K562 (cell line): ENCODE data around the gene NRCAM. TPM values are rescaled to one million over a fixed set of nuclear protein-coding genes. Genes with fewer than 3 reads are reported as not detected.

Source experiments
- ATAC-seq: fragments of 200-7000 bp; cut with Tn5 transposase; 3 replicates; pipeline ENCODE4 v1.9.1; 2020; ENCODE audit warnings: moderate library complexity
- BruUV-seq: library from RNA; stranded (reverse); fragments of 400-500 nt; replicated peaks from 2 replicates; lab custom pipeline; 2021; lab: Mats Ljungman, UMichigan
- CTCF ChIA-PET: fragments of 300-600 bp; formaldehyde crosslinking; extraction: SDS; loops from one replicate; lab custom pipeline; 2021; ENCODE audit warnings: low intra/inter-chr PET ratio; lab: Yijun Ruan, JAX
- POLR2A ChIA-PET: fragments of 300-600, 350-650 bp; sonication (Branson Sonifier 250); formaldehyde crosslinking; extraction: SDS; loops from one replicate; lab custom pipeline; 2021; ENCODE audit warnings: antibody characterized with exemption, inconsistent platforms; lab: Yijun Ruan, JAX
- DNase-seq, 4 experiments: peaks; one replicate each; pipeline versions ENCODE4 v3.0.0 to v3.0.0-alpha.2; 2011 to 2018; ENCODE audit warnings: low spot score in 3 of 4, mixed read lengths in 3 of 4; ENCODE audit errors: extremely low read depth in 1 of 4
- FAIRE-seq: peaks from 2 replicates; lab custom pipeline; 2011; peaks lifted over from hg19 to GRCh38; lab: Jason Lieb, UNC
- H2AFZ ChIP-seq: 2 replicates; pipeline ENCODE4 v1.6.0; 2011; ENCODE audit warnings: low read depth, low read length, control low read depth, inconsistent platforms
- H3K27ac ChIP-seq: fragments of 200-600 bp; 3 replicates; pipeline ENCODE4 v1.8.0; 2011; ENCODE audit warnings: low read depth, mild to moderate bottlenecking, control low read depth, inconsistent platforms, low read length, moderate library complexity, mixed read lengths; ENCODE audit errors: extremely low read depth
- H3K27me3 ChIP-seq, 2 experiments: fragments of 300-600 bp in 1 of 2; 2 replicates in 1 of 2; 3 replicates in 1 of 2; pipeline versions ENCODE4 v1.6.0 to v1.8.0; 2011; ENCODE audit warnings: inconsistent platforms in 2 of 2, low read length in 2 of 2, mild to moderate bottlenecking in 1 of 2, mixed read lengths in 1 of 2, moderate library complexity in 1 of 2; ENCODE audit not compliant: control insufficient read depth in 2 of 2, insufficient read depth in 2 of 2
- H3K36me3 ChIP-seq: fragments of 300-600 bp; 3 replicates; pipeline ENCODE4 v1.8.0; 2011; ENCODE audit warnings: mild to moderate bottlenecking, low read length, inconsistent platforms; ENCODE audit not compliant: control insufficient read depth, insufficient read depth
- H3K4me1 ChIP-seq, 2 experiments: fragments of 200-600 bp in 1 of 2; replicated peaks in 1 of 2; 2 replicates in 1 of 2; 3 replicates in 1 of 2; pipeline versions ENCODE4 v1.5.1 to v1.8.0; 2011; ENCODE audit warnings: inconsistent platforms in 2 of 2, low read length in 2 of 2, mild to moderate bottlenecking in 1 of 2, mixed read lengths in 1 of 2, moderate library complexity in 1 of 2; ENCODE audit not compliant: control insufficient read depth in 2 of 2, insufficient read depth in 2 of 2
- H3K4me2 ChIP-seq: 2 replicates; pipeline ENCODE4 v1.6.1; 2011; ENCODE audit warnings: low read length, control low read depth, inconsistent platforms, mixed read lengths; ENCODE audit not compliant: insufficient read depth
- H3K4me3 ChIP-seq: fragments of 200-600 bp; sonication (generic), shearing (Covaris generic); 2 replicates; pipeline ENCODE4 v1.5.1; 2016; ENCODE audit warnings: control low read depth, inconsistent platforms
- H3K79me2 ChIP-seq: fragments of 200-600 bp; 3 replicates; pipeline ENCODE4 v1.8.0; 2011; ENCODE audit warnings: low read length, inconsistent platforms; ENCODE audit not compliant: control insufficient read depth, insufficient read depth
- H3K9ac ChIP-seq, 2 experiments: 2 replicates each; pipeline versions ENCODE4 v1.6.0 to v1.6.1; 2011; ENCODE audit warnings: low read depth in 2 of 2, low read length in 2 of 2, control low read depth in 1 of 2, inconsistent platforms in 1 of 2, mild to moderate bottlenecking in 1 of 2, mixed read lengths in 1 of 2; ENCODE audit not compliant: insufficient read depth in 1 of 2
- H3K9me1 ChIP-seq: one replicate; pipeline ENCODE4 v1.6.0; 2011; ENCODE audit warnings: inconsistent platforms, mild to moderate bottlenecking, low read length, moderate library complexity; ENCODE audit not compliant: control insufficient read depth, insufficient read depth
- H3K9me3 ChIP-seq: replicated peaks from 2 replicates; pipeline ENCODE4 v1.5.1; 2011; ENCODE audit warnings: low read depth, low read length, inconsistent platforms; ENCODE audit not compliant: control insufficient read depth, insufficient read depth
- H4K20me1 ChIP-seq: replicated peaks from 2 replicates; pipeline ENCODE4 v1.6.1; 2011; ENCODE audit warnings: low read length, inconsistent platforms, mixed read lengths; ENCODE audit not compliant: control insufficient read depth, insufficient read depth
- HDGF ChIP-seq: fragments of 450-650 bp; IDR thresholded peaks from 2 replicates; pipeline ENCODE4 v1.6.1; 2016
- HSF4 ChIP-seq: fragments of 250-450 bp; sonication (Bioruptor Pico); IDR thresholded peaks from 2 replicates; pipeline ENCODE4 v2.1.2; 2022; ENCODE audit warnings: mild to moderate bottlenecking, moderate library complexity, borderline replicate concordance
- MEIS2 ChIP-seq: fragments of 450-650 bp; IDR thresholded peaks from 2 replicates; pipeline ENCODE4 v1.6.1; 2014; ENCODE audit warnings: mild to moderate bottlenecking; ENCODE audit not compliant: partially characterized antibody
- PPARD ChIP-seq: fragments of 250-450 bp; sonication (Bioruptor Pico); IDR thresholded peaks from 2 replicates; pipeline ENCODE4 v1.8.0; 2022; ENCODE audit warnings: inconsistent platforms, mild to moderate bottlenecking, moderate library complexity
- RBM15 ChIP-seq: fragments of 200-400 bp; formaldehyde crosslinking; IDR thresholded peaks from 2 replicates; pipeline ENCODE4 v1.6.1; 2018; ENCODE audit warnings: mild to moderate bottlenecking, low read length, moderate library complexity; ENCODE audit not compliant: insufficient read depth
- SETDB1 ChIP-seq: IDR thresholded peaks from one replicate; pipeline ENCODE4 v1.6.1; 2012; ENCODE audit warnings: low read length, control low read depth, inconsistent platforms
- TAF9B ChIP-seq: fragments of 450-650 bp; IDR thresholded peaks from 2 replicates; pipeline ENCODE4 v1.6.1; 2018; ENCODE audit warnings: mild to moderate bottlenecking; ENCODE audit not compliant: partially characterized antibody
- TCF7L2 ChIP-seq: fragments of 150-350 bp; IDR thresholded peaks from 2 replicates; pipeline ENCODE4 v1.6.1; 2016; ENCODE audit warnings: low read depth, mild to moderate bottlenecking, low read length, moderate library complexity
- TFAM ChIP-seq: fragments of 250-450 bp; sonication (Bioruptor Pico); conservative IDR thresholded peaks from 2 replicates; pipeline ENCODE4 v1.5.0; 2021; ENCODE audit warnings: mild to moderate bottlenecking, moderate library complexity
- ZNF146 ChIP-seq: IDR thresholded peaks from one replicate; pipeline ENCODE4 v1.6.1; 2018; ENCODE audit warnings: missing compliant biosample characterization; ENCODE audit not compliant: unreplicated experiment
- ZNF184 ChIP-seq: sonication (generic); formaldehyde crosslinking; IDR thresholded peaks from 2 replicates; pipeline ENCODE4 v1.5.0; 2020; ENCODE audit warnings: missing genetic modification reagents
- ZNF347 ChIP-seq: fragments of 450-650 bp; formaldehyde crosslinking; IDR thresholded peaks from 2 replicates; pipeline ENCODE4 v1.4.0; 2020; ENCODE audit warnings: low read depth, mild to moderate bottlenecking, moderate library complexity
- ZNF57 ChIP-seq: fragments of 450-650 bp; formaldehyde crosslinking; IDR thresholded peaks from 2 replicates; pipeline ENCODE4 v1.4.0; 2020; ENCODE audit warnings: mild to moderate bottlenecking, moderate library complexity
- ZNF707 ChIP-seq: fragments of 250-450 bp; sonication (Bioruptor Pico); conservative IDR thresholded peaks from 2 replicates; pipeline ENCODE4 v1.8.0; 2022; ENCODE audit warnings: inconsistent platforms, mild to moderate bottlenecking, moderate library complexity
- ZNF77 ChIP-seq: fragments of 250-450 bp; sonication (Bioruptor Pico); IDR thresholded peaks from 2 replicates; pipeline ENCODE4 v1.5.0; 2020
- ZNF830 ChIP-seq: fragments of 250-450 bp; sonication (Bioruptor Pico); IDR thresholded peaks from 2 replicates; pipeline ENCODE4 v1.5.0; 2021; ENCODE audit warnings: mild to moderate bottlenecking
- WGBS: fragments of 100-300 bp; shearing (Covaris generic); methylation state at CpG from one replicate; pipeline ENCODE4 v1.1.6; 2016; ENCODE audit warnings: low coverage, mixed read lengths; ENCODE audit not compliant: insufficient coverage; ENCODE audit errors: missing lambda C conversion rate; 5-methylcytosine and 5-hydroxymethylcytosine counted together
- in situ Hi-C: fragments of 300-500 bp; cut with MboI; formaldehyde crosslinking; loops from 4 replicates; pipeline ENCODE4 v1.15.0; 2018; ENCODE audit warnings: inconsistent platforms, mixed read lengths
- intact Hi-C: fragments of 100-400 bp; cut with micrococcal nuclease; formaldehyde crosslinking; loops from 2 replicates; pipeline ENCODE4 v1.14.2; 2022
- polyA plus RNA-seq, 8 experiments: library from polyadenylated mRNA; depleted of rRNA in 4 of 8; stranded (reverse) in 5 of 8; unstranded in 3 of 8; fragments of >200 nt; fragmentation: Nextera tagmentation in 2 of 8; fragmentation: Illumina TruSeq in 1 of 8; extraction: Ambion mirVana in 2 of 8; extraction: Trizol in 1 of 8; gene quantifications; 2 replicates each; pipeline versions ENCODE4 v1.2.1 to v1.2.3, GENCODE V29; 2011 to 2014; ENCODE audit warnings: inconsistent platforms in 1 of 8, missing spikeins in 1 of 8
- total RNA-seq, 7 experiments: library from RNA; depleted of rRNA in 6 of 7; stranded (reverse); fragments of >200 nt in 6 of 7; fragmentation: Illumina TruSeq in 2 of 7; extraction: Trizol in 2 of 7; gene quantifications; 2 replicates each; pipeline versions ENCODE4 v1.2.1 to v1.2.3, GENCODE V29; 2011 to 2021; ENCODE audit warnings: low replicate concordance in 1 of 7
- TF ChIP-seq, protein P1 (sequence below): sonication (generic); IDR thresholded peaks from 2 replicates; pipeline ENCODE4 v1.6.1; 2016
- TF ChIP-seq, protein P2 (sequence below): fragments of 250-450 bp; sonication (Bioruptor Pico); IDR thresholded peaks from 2 replicates; pipeline ENCODE4 v1.4.0; 2020; ENCODE audit warnings: mild to moderate bottlenecking

Gene NRCAM
- total and polyA plus RNA-seq, 9 of the 15 experiments (the other 6 are each of a cell fraction or from before 2014, with no cell fraction given): 0.03 to 0.54 (median 0.12) TPM; not detected in 1

DNA sequence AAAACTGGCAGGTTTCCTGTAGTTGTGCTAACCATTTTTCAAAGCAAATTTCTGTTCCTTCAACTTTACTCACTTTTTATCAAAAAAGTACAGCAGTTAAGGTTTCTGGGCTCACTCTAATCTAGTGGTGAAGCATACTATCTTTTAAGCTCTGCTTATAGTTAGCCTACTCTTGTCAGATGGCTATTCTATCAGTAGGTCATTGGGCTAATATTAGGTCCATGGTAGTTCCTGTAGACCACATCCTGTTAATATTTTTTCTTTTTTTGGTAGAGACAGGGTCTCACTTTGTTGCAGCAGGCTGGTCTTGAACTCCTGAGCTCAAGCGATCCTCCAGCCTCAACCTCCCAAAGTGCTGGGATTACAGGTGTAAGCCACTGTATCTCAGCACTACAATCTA is 27.9 kb upstream of the NRCAM start:
- H3K9me3 ChIP-seq: no peaks in the 10 kb centered on the region
- in situ Hi-C loops: loop anchor here (10.0 kb wide), 1 partner anchor 309 kb away; no protein-coding TSS in a partner anchor
- intact Hi-C loops: no loop called here
- no TSS peak for BruUV-seq
- H3K4me1 ChIP-seq: peaks cover 0 to 6% of the 10 kb centered on the region in 2 experiments; a peak in 4 of 5 replicates
- H3K4me3 ChIP-seq: no peak overlapping the region
- 85% methylated on average over 1 of the region's 1 CpG for WGBS
- no peaks in the 10 kb centered on the region for H3K27me3 ChIP-seq
- no peaks in the 10 kb centered on the region for H3K9me1 ChIP-seq
- ChIA-PET POLR2A (interaction anchor here (1.2 kb wide), 1 partner anchor 12 kb away, joined by 3 read pairs; no protein-coding TSS in a partner anchor), CTCF (no interaction called here)
- no peak overlapping the region for H3K4me2 ChIP-seq
- H3K9ac ChIP-seq: no peak overlapping the region
- ATAC-seq (no peak), DNase-seq (no peak), FAIRE-seq (no peak)
- H2AFZ ChIP-seq: no peak overlapping the region
- H3K27ac ChIP-seq: no peak overlapping the region
- H3K36me3 ChIP-seq: peaks cover 3% of the 10 kb centered on the region; the same call in 1 of the 3 replicates
- H4K20me1 ChIP-seq: no peaks in the 10 kb centered on the region
- TF ChIP-seq, protein P1, sequence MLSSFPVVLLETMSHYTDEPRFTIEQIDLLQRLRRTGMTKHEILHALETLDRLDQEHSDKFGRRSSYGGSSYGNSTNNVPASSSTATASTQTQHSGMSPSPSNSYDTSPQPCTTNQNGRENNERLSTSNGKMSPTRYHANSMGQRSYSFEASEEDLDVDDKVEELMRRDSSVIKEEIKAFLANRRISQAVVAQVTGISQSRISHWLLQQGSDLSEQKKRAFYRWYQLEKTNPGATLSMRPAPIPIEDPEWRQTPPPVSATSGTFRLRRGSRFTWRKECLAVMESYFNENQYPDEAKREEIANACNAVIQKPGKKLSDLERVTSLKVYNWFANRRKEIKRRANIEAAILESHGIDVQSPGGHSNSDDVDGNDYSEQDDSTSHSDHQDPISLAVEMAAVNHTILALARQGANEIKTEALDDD: no peak
- no peak for TF ChIP-seq ZNF184 (CRISPR knock-in tag)
- no peak for TF ChIP-seq ZNF146 (CRISPR knock-in tag)
- TF ChIP-seq ZNF57: no peak
- TF ChIP-seq RBM15: no peak
- no peak for TF ChIP-seq HSF4 (CRISPR knock-in tag)
- TF ChIP-seq TFAM (CRISPR knock-in tag): no peak
- no peak for TF ChIP-seq SETDB1
- TF ChIP-seq, protein P2, sequence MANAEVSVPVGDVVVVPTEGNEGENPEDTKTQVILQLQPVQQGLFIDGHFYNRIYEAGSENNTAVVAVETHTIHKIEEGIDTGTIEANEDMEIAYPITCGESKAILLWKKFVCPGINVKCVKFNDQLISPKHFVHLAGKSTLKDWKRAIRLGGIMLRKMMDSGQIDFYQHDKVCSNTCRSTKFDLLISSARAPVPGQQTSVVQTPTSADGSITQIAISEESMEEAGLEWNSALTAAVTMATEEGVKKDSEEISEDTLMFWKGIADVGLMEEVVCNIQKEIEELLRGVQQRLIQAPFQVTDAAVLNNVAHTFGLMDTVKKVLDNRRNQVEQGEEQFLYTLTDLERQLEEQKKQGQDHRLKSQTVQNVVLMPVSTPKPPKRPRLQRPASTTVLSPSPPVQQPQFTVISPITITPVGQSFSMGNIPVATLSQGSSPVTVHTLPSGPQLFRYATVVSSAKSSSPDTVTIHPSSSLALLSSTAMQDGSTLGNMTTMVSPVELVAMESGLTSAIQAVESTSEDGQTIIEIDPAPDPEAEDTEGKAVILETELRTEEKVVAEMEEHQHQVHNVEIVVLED (CRISPR knock-in tag): no peak
- no peak for TF ChIP-seq TCF7L2
- TF ChIP-seq ZNF77 (CRISPR knock-in tag): no peak
- no peak for TF ChIP-seq PPARD (CRISPR knock-in tag)
- no peak for TF ChIP-seq ZNF830
- no peak for TF ChIP-seq ZNF707
- TF ChIP-seq MEIS2: no peak
- no peak for TF ChIP-seq HDGF
- no peak for TF ChIP-seq ZNF347 (CRISPR knock-in tag)
- no peak for TF ChIP-seq TAF9B
- H3K79me2 ChIP-seq: no peaks in the 10 kb centered on the region
